Smooth muscle cell (in vitro differentiated cells): ENCODE data around the gene PLAC1. TPM values are rescaled to one million over a fixed set of nuclear protein-coding genes. Genes with fewer than 3 reads are reported as not detected.
A peak's percentile ranks its signal among the peaks of the same experiment; 100 is the strongest.

Source experiments
- DNase-seq: peaks from one replicate; lab custom pipeline; 2025; ENCODE audit not compliant: unreplicated experiment; lab: John Stamatoyannopoulos, UW
- H2AFZ ChIP-seq: fragments of 200-600 bp; sonication (generic); 2 replicates; pipeline ENCODE4 v1.6.0; 2016; ENCODE audit warnings: antibody characterized with exemption, low read depth, mild to moderate bottlenecking
- H3F3A ChIP-seq: fragments of 200-600 bp; sonication (generic); 2 replicates; pipeline ENCODE4 v1.6.0; 2017; ENCODE audit warnings: antibody characterized with exemption, low read depth
- H3K27ac ChIP-seq: fragments of 200-600 bp; sonication (generic); 2 replicates; pipeline ENCODE4 v1.5.1; 2016; ENCODE audit warnings: low read depth, mild to moderate bottlenecking
- H3K27me3 ChIP-seq: fragments of 200-600 bp; sonication (generic); 2 replicates; pipeline ENCODE4 v1.6.1; 2016; ENCODE audit warnings: low read depth, mild to moderate bottlenecking
- H3K36me3 ChIP-seq: fragments of 200-600 bp; sonication (generic); 2 replicates; pipeline ENCODE4 v1.5.1; 2016; ENCODE audit warnings: low read depth
- H3K4me1 ChIP-seq: fragments of 200-600 bp; sonication (generic); 2 replicates; pipeline ENCODE4 v1.5.1; 2016; ENCODE audit warnings: low read depth
- H3K4me2 ChIP-seq: fragments of 200-600 bp; sonication (generic); 2 replicates; pipeline ENCODE4 v1.6.0; 2016; ENCODE audit warnings: mild to moderate bottlenecking
- H3K4me3 ChIP-seq: fragments of 200-600 bp; sonication (generic); 2 replicates; pipeline ENCODE4 v1.5.1; 2016; ENCODE audit warnings: mild to moderate bottlenecking
- H3K79me2 ChIP-seq: fragments of 200-600 bp; sonication (generic); 2 replicates; pipeline ENCODE4 v1.6.0; 2016; ENCODE audit warnings: low read depth, mild to moderate bottlenecking
- H3K9ac ChIP-seq: fragments of 200-600 bp; sonication (generic); 2 replicates; pipeline ENCODE4 v1.6.0; 2016; ENCODE audit warnings: low read depth
- H3K9me3 ChIP-seq: fragments of 200-600 bp; sonication (generic); replicated peaks from 2 replicates; pipeline ENCODE4 v1.5.1; 2016; ENCODE audit warnings: low read depth
- H4K20me1 ChIP-seq: fragments of 200-600 bp; sonication (generic); 2 replicates; pipeline ENCODE4 v1.6.0; 2016; ENCODE audit warnings: low read depth
- CTCF ChIP-seq: fragments of 200-600 bp; sonication (generic); IDR thresholded peaks from 2 replicates; pipeline ENCODE4 v1.5.1; 2017; ENCODE audit warnings: borderline replicate concordance, mild to moderate bottlenecking, antibody characterized with exemption; ENCODE audit not compliant: insufficient read depth, poor library complexity, severe bottlenecking
- WGBS: methylation state at CpG from one replicate; pipeline ENCODE4 v1.1.7; 2016; ENCODE audit warnings: low lambda C conversion rate; 5-methylcytosine and 5-hydroxymethylcytosine counted together
- polyA plus RNA-seq: library from polyadenylated mRNA; unstranded; fragments of >200 nt; fragmentation: Nextera tagmentation; extraction: Ambion mirVana; gene quantifications from 2 replicates; pipeline ENCODE4 v1.2.1, GENCODE V29; 2016
- total RNA-seq: library from RNA; depleted of rRNA; stranded (reverse); fragments of >200 nt; gene quantifications from 2 replicates; pipeline ENCODE4 v1.2.3, GENCODE V29; 2014

PLAC1 gene
- total and polyA plus RNA-seq, 2 experiments from 2014 or later = 0.31 to 1.1 TPM

GRCh38 chrX:134694333-134695322 lies 36.4 kb upstream of the PLAC1 start:
- H3K9ac ChIP-seq = no peak overlapping the region
- no peak overlapping the region for H3K4me3 ChIP-seq
- no peaks in the 10 kb centered on the region for H3K4me1 ChIP-seq
- H3K79me2 ChIP-seq = no peaks in the 10 kb centered on the region
- H3K27me3 ChIP-seq = no peaks in the 10 kb centered on the region
- H3K27ac ChIP-seq = no peak overlapping the region
- H4K20me1 ChIP-seq = no peaks in the 10 kb centered on the region
- 84% methylated on average over 5 of the region's 5 CpGs for WGBS
- H3K36me3 ChIP-seq = no peaks in the 10 kb centered on the region
- no peak for DNase-seq
- H3K4me2 ChIP-seq = no peak overlapping the region
- H3K9me3 ChIP-seq = no peaks in the 10 kb centered on the region
- TF ChIP-seq CTCF = no peak
- H2AFZ ChIP-seq = no peak overlapping the region
- no peaks in the 10 kb centered on the region for H3F3A ChIP-seq

- TF ChIP-seq CTCF = no peak
- H3K9me3 ChIP-seq = no peaks in the 10 kb centered on the region
- H3K4me1 ChIP-seq = no peaks in the 10 kb centered on the region
- no peaks in the 10 kb centered on the region for H3F3A ChIP-seq
- H3K79me2 ChIP-seq = no peaks in the 10 kb centered on the region
- no peak overlapping the region for H3K4me3 ChIP-seq
- no peak overlapping the region for H3K9ac ChIP-seq
- H2AFZ ChIP-seq = no peak overlapping the region
- DNase-seq = no peak
- H3K27me3 ChIP-seq = no peaks in the 10 kb centered on the region
- H3K27ac ChIP-seq = peak overlapping the region; percentile 3
- 71% methylated on average over 2 of the region's 2 CpGs for WGBS
- no peaks in the 10 kb centered on the region for H3K36me3 ChIP-seq
- no peak overlapping the region for H3K4me2 ChIP-seq
- H4K20me1 ChIP-seq = no peaks in the 10 kb centered on the region
Measured at GRCh38 chrX:134693644-134694043, 35.4 kb upstream of the PLAC1 start.

- no peak for DNase-seq
- Histone ChIP-seq H3K27me3 (no peaks in the 10 kb centered on the region), H2AFZ (no peak overlapping the region), H3K9me3 (no peaks in the 10 kb centered on the region), H3K36me3 (no peaks in the 10 kb centered on the region), H3K4me3 (no peak overlapping the region), H3K9ac (no peak overlapping the region), H3F3A (no peaks in the 10 kb centered on the region), H3K4me2 (no peak overlapping the region), H3K4me1 (no peaks in the 10 kb centered on the region), H3K27ac (peak overlapping the region; percentile 3), H4K20me1 (no peaks in the 10 kb centered on the region), H3K79me2 (no peaks in the 10 kb centered on the region)
- 56% methylated on average over 1 of the region's 1 CpG for WGBS
- no peak for TF ChIP-seq CTCF
Measured at GRCh38 chrX:134692990-134693389, 34.7 kb upstream of the PLAC1 start.
